H1 (cell line): ENCODE measurements around the gene OR4M1.

Experiments used
- CTCF ChIP-seq, 3 experiments: IDR thresholded peaks; 1 replicate in 2 of 3; 2 replicates in 1 of 3; pipeline versions ENCODE4 v1.5.1 to v1.6.1; 2011; ENCODE audit warnings: low read length in 3 of 3, mild to moderate bottlenecking in 3 of 3, inconsistent platforms in 2 of 3, low read depth in 1 of 3, moderate library complexity in 1 of 3; ENCODE audit not compliant: insufficient read depth in 1 of 3; ENCODE audit errors: control extremely low read depth in 1 of 3
- EZH2 ChIP-seq: fragments of 200-600 bp; sonication (generic); IDR thresholded peaks from 2 replicates; pipeline ENCODE4 v1.7.1; 2012; ENCODE audit warnings: low read depth, mild to moderate bottlenecking, moderate library complexity, low read length, inconsistent platforms; ENCODE audit not compliant: severe bottlenecking
- GTF2F1 ChIP-seq: IDR thresholded peaks from 2 replicates; pipeline ENCODE4 v1.6.1; 2012; ENCODE audit warnings: low read depth, low read length, improper control_type of control experiment, borderline replicate concordance
- POLR2A ChIP-seq, 2 experiments: IDR thresholded peaks; 1 replicate in 1 of 2; 2 replicates in 1 of 2; pipeline ENCODE4 v1.6.1; 2011; ENCODE audit warnings: low read depth in 2 of 2, low read length in 2 of 2, mild to moderate bottlenecking in 2 of 2; ENCODE audit errors: control extremely low read depth in 1 of 2
- RBBP5 ChIP-seq: IDR thresholded peaks from 2 replicates; pipeline ENCODE4 v1.7.1; 2012; ENCODE audit warnings: low read depth, mild to moderate bottlenecking, inconsistent platforms, low read length, moderate library complexity, borderline replicate concordance

- TF ChIP-seq GTF2F1 (no peak), CTCF (IDR thresholded peaks at IDR 0.05; ENCODE audit: control extremely low read depth in 1 of 3, insufficient read depth in 1 of 3, low read depth in 1 of 3, low read length in 3 of 3) (no peak), EZH2 (no peak), RBBP5 (no peak), POLR2A (IDR thresholded peaks at IDR 0.05; ENCODE audit: control extremely low read depth in 1 of 2, low read depth in 2 of 2, low read length in 2 of 2) (no peak)
Measured at GRCh38 chr14:19743256-19743655, 30.0 kb upstream of the OR4M1 start, which contains the start of gene OR4Q3.
